ENCODE data around the gene RARG.

RARG gene

DNA sequence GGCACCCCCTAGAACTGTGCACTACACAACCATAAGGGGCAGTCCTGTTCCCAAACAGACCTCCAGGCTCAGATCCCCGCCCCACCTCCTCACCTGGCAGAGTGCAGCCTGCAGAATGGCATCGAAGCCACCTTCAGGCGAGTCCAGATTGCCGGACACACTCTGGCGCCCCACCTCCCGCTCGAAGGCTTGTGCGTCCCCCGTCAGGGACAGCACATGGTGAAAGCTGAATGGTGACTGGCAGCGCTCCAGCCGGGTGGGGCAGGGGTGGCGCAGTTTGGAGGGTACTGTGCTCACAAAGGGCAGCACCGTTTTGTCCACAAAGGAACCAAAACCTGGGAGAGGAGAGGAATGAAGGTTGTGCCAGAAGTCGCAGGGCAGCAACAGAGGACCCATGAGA, 35.5 kb downstream of the RARG start:
- H3K36me3 ChIP-seq (ENCODE audit: control insufficient read depth, insufficient read depth, low read length): no peaks in the 10 kb centered on the region
- H3K4me3 ChIP-seq (ENCODE audit: extremely low read depth, insufficient read depth, low read length, poor library complexity, severe bottlenecking): no peak overlapping the region
- 93 to 97% methylated on average over 12 to 14 of the region's 14 CpGs for WGBS, 2 experiments (ENCODE audit: insufficient coverage in 2 of 2)
- H3K4me1 ChIP-seq (ENCODE audit: control insufficient read depth, insufficient read depth, low read length, poor library complexity, severe bottlenecking): no peaks in the 10 kb centered on the region
- H3K9me3 ChIP-seq (ENCODE audit: control insufficient read depth, low read length): no peaks in the 10 kb centered on the region
- no peak overlapping the region for H3K27ac ChIP-seq (ENCODE audit: low read depth, low read length, severe bottlenecking)

DNA sequence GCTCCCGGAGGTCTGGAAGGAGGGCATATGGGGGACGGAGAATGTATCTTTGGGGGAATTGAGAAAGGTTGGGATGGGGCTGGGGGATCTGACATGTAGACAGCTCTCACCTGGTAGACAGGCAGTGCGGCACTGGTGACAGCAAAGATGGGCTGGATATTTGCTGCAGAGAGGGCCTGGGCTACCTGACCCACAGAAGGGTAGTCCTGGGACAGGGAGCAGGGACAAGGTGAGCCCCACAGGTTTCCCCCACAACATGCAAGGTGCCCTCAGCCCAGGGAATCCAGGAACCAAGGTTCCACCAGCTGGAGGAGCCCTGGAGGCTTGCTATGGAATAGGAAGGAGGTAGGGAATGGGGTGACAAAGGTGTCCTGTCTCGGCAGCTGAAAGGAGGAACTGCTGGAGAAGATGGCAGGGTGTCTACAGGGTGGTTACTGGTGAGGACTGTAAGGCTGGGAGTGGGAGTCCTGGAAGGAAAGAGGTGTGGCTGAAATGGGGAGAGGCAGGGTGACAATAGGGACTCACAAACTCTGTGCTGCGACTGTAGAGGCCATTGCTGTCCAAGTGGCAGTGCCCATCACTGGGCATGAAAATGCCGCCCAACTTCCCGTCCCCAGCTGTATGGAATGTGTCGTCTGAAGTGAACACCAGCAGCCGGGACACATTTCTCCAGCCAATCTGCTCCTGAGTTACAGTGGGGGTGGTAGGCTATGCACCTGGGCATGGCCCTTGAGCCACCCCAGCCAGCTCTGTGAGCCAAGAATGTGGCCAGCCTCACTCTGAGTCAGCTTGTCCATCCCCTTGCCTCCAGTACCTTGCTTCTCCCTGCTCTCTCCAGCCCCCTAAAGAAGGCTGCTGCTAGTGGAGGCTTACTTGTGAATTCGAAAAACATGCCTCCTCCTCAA, 36.2 kb downstream of the RARG start:
- Histone ChIP-seq H3K4me1 (ENCODE audit: control insufficient read depth, insufficient read depth, low read length, poor library complexity, severe bottlenecking) (no peaks in the 10 kb centered on the region), H3K27ac (ENCODE audit: low read depth, low read length, severe bottlenecking) (no peak overlapping the region), H3K9me3 (ENCODE audit: control insufficient read depth, low read length) (no peaks in the 10 kb centered on the region), H3K36me3 (ENCODE audit: control insufficient read depth, insufficient read depth, low read length) (peaks cover 3% of the 10 kb centered on the region), H3K4me3 (ENCODE audit: extremely low read depth, insufficient read depth, low read length, poor library complexity, severe bottlenecking) (no peak overlapping the region)
- 84 to 93% methylated on average over 9 to 10 of the region's 10 CpGs for WGBS, 2 experiments (ENCODE audit: insufficient coverage in 2 of 2)

DNA sequence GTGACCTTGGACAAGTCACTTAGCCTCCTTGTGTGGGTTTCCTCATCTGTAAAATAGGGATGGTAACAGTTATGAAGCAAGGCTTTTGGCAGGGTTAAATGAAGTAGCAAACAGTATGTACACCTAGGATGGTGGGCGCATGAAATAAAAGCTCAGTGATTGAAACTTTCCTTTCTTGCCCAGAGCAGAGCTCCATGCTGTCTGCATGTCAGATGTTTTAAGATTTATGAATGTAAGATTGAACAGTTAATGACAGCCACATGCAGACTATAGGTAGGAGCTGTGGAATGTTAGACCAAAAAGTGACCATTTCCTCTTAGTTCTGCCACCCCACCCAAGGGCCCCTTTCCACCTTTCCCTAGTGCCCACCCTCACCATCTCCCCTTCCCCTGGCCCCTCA, 37.0 kb downstream of the RARG start:
- Histone ChIP-seq H3K27ac (ENCODE audit: low read depth, low read length, severe bottlenecking) (no peak overlapping the region), H3K9me3 (ENCODE audit: control insufficient read depth, low read length) (no peaks in the 10 kb centered on the region), H3K4me3 (ENCODE audit: extremely low read depth, insufficient read depth, low read length, poor library complexity, severe bottlenecking) (no peak overlapping the region), H3K36me3 (ENCODE audit: control insufficient read depth, insufficient read depth, low read length) (peaks cover 8% of the 10 kb centered on the region), H3K4me1 (ENCODE audit: control insufficient read depth, insufficient read depth, low read length, poor library complexity, severe bottlenecking) (no peaks in the 10 kb centered on the region)
- WGBS, 2 experiments (ENCODE audit: insufficient coverage in 2 of 2): 100% methylated on average over 1 of the region's 1 CpG

DNA sequence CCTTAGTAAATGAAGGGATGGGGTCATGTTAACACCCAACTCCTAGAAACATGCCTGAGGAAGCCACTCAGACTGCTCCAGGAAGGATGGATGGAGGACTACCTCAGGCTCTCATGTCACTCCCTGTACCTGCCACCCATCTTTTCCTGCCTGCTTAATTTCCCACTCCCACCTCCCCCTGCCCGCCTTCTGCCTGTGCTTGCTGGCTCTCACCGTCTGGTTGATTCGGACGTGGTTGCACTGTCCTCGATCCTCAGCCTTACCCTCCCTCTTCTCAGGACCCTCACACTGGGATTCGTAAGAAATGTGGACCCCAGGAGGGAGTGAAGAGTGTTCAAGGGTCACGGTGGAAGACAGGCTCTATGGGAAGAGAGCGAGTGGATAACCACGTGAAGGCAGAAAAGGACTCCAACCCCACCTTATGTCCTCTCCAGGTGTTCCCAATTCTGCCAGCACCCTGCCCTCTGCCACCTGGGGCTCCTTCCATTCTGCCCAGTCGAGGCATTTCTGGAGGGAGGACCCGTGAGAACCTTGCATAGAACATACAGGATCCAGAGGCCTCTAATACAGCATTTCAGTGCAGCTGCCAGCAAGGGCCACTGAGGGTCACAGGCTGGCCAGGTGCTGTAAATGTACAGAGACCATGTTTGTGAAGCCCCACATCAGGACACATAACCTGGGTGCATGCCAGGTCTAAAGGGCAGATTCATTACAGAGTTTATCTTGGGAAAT, 37.9 kb downstream of the RARG start:
- peaks cover 9% of the 10 kb centered on the region for H3K36me3 ChIP-seq (ENCODE audit: control insufficient read depth, insufficient read depth, low read length)
- WGBS, 2 experiments (ENCODE audit: insufficient coverage in 2 of 2): 80 to 82% methylated on average over 8 of the region's 11 CpGs
- no peak overlapping the region for H3K27ac ChIP-seq (ENCODE audit: low read depth, low read length, severe bottlenecking)
- no peaks in the 10 kb centered on the region for H3K4me1 ChIP-seq (ENCODE audit: control insufficient read depth, insufficient read depth, low read length, poor library complexity, severe bottlenecking)
- no peaks in the 10 kb centered on the region for H3K9me3 ChIP-seq (ENCODE audit: control insufficient read depth, low read length)
- no peak overlapping the region for H3K4me3 ChIP-seq (ENCODE audit: extremely low read depth, insufficient read depth, low read length, poor library complexity, severe bottlenecking)

DNA sequence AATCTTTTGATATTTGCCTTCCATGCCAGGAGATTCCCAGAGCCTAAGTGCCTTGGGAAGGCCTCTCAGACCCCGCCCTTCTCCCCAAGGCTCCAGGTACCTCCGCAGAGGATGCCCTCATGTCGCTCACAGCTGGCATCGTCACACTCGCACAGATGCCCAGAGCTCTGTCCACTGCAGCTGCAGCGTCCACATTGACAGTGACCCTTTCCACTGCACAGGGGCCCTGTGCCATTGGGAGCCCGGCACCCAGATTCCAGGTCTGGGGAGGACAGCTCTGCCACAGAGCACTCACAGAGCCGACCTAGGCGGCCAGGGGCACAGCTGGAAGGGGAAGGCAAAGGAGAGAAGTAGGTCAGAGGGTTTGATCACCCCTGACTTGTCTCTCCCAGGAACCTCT, 39.0 kb downstream of the RARG start:
- no peaks in the 10 kb centered on the region for H3K9me3 ChIP-seq (ENCODE audit: control insufficient read depth, low read length)
- no peak overlapping the region for H3K27ac ChIP-seq (ENCODE audit: low read depth, low read length, severe bottlenecking)
- WGBS, 2 experiments (ENCODE audit: insufficient coverage in 2 of 2): 92 to 96% methylated on average over 7 of the region's 9 CpGs

DNA sequence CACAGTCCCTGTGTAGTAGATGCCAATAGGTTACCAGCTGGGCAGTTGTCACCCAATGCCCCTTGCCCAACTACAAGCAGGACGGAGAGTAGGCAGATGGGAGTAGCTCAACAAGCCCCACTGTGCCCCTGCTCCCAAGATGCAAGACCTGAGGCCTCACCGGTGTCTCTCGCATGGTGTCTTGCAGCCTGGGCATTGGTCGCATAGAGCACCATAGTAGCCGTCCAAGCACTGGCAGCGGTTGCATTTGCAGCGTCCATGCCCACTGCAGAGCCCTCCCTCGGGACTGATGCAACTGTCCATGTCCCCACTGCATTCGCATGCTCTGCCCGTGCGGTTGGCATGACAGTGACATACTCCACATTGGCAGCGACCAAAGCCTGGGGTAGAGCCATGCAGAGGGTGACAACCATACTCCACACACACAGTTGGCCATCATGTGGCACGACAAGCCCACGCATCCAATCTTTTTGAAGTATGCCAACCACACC, 39.4 kb downstream of the RARG start:
- Histone ChIP-seq H3K4me3 (ENCODE audit: extremely low read depth, insufficient read depth, low read length, poor library complexity, severe bottlenecking) (no peak overlapping the region), H3K4me1 (ENCODE audit: control insufficient read depth, insufficient read depth, low read length, poor library complexity, severe bottlenecking) (no peaks in the 10 kb centered on the region), H3K9me3 (ENCODE audit: control insufficient read depth, low read length) (no peaks in the 10 kb centered on the region), H3K27ac (ENCODE audit: low read depth, low read length, severe bottlenecking) (no peak overlapping the region), H3K36me3 (ENCODE audit: control insufficient read depth, insufficient read depth, low read length) (peaks cover 23% of the 10 kb centered on the region)
- WGBS, 2 experiments (ENCODE audit: insufficient coverage in 2 of 2): 96% methylated on average over 14 of the region's 14 CpGs

More for the DNA sequence above, 39.0 kb downstream of the RARG start:
- Histone ChIP-seq H3K4me3 (ENCODE audit: extremely low read depth, insufficient read depth, low read length, poor library complexity, severe bottlenecking) (no peak overlapping the region), H3K36me3 (ENCODE audit: control insufficient read depth, insufficient read depth, low read length) (peaks cover 18% of the 10 kb centered on the region), H3K4me1 (ENCODE audit: control insufficient read depth, insufficient read depth, low read length, poor library complexity, severe bottlenecking) (no peaks in the 10 kb centered on the region)

DNA sequence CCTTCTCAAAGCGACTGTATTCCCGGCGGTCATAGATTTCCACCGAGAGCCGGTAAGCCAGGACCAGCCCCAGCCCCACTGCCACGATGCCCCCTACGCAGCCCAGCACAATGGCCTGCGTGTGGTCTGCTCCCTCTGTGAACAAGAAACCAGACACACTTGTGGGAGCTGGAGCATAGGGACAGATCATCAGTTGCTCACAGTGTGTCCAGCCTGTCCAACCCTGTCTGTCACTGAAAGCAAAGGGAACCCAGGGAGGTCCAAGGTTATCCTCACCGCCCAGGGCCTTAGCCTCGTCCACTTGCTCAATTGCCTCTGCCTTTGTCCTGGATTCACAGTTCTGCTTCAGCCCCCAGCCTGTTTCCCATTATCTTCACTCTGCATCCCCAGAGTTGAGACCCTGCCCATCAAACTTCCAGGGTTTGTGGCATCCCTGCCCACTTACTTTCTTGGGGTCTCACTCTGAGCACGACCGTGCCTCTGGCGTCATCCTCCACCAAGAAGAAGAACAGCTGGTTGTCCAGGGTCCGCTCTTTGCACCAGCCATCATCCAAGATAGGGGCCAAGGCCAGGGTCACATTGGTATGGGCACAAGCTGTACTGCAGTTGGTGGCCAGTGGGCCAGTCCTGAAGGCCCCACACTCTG, 40.0 kb downstream of the RARG start:
- 97% methylated on average over 14 of the region's 14 CpGs for WGBS, 2 experiments (ENCODE audit: insufficient coverage in 2 of 2)
- Histone ChIP-seq H3K27ac (ENCODE audit: low read depth, low read length, severe bottlenecking) (no peak overlapping the region), H3K36me3 (ENCODE audit: control insufficient read depth, insufficient read depth, low read length) (peaks cover 29% of the 10 kb centered on the region), H3K9me3 (ENCODE audit: control insufficient read depth, low read length) (no peaks in the 10 kb centered on the region), H3K4me1 (ENCODE audit: control insufficient read depth, insufficient read depth, low read length, poor library complexity, severe bottlenecking) (no peaks in the 10 kb centered on the region), H3K4me3 (ENCODE audit: extremely low read depth, insufficient read depth, low read length, poor library complexity, severe bottlenecking) (no peak overlapping the region)

DNA sequence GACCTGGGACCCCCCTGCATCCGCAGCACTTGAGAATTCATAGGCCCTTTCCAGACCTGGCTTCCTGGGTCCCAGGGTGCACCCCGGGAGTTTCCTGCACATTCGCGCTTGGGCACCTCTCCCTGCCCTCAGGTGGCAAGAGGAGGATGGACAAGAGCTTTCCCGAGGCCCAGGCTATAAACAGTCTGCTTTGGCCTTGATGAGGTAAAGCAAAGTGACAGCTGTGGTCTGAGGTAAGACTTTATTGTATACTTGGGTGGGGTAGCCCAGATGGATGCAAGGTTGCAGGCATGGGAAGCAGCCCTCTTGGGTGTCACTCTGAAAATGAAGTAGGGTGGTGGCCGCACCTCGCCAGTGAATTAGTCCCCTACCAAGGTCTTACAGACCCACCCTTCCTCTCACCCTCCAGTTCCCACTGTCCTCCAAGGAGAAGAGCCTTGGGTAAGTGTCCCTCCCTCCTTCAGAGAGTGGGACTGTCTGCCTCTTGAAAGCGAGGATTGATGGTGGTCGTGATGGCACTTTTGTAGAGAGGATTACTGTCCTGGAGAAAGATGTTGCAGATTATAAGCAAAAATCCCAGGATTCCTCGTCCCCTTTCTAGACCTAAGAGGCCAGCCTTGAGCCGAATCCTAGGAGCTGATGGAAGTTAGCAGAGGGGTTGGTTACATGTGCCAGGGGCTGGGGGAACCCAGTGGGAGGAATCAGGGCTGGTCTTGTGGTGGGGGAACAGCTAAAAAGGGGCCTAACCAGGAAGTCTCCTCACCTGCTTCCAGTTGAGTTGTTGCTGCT, 40.7 kb downstream of the RARG start:
- WGBS, 2 experiments (ENCODE audit: insufficient coverage in 2 of 2): 94 to 99% methylated on average over 8 to 9 of the region's 11 CpGs
- Histone ChIP-seq H3K27ac (ENCODE audit: low read depth, low read length, severe bottlenecking) (no peak overlapping the region), H3K9me3 (ENCODE audit: control insufficient read depth, low read length) (no peaks in the 10 kb centered on the region), H3K4me1 (ENCODE audit: control insufficient read depth, insufficient read depth, low read length, poor library complexity, severe bottlenecking) (no peaks in the 10 kb centered on the region), H3K4me3 (ENCODE audit: extremely low read depth, insufficient read depth, low read length, poor library complexity, severe bottlenecking) (no peak overlapping the region), H3K36me3 (ENCODE audit: control insufficient read depth, insufficient read depth, low read length) (peaks cover 36% of the 10 kb centered on the region)

DNA sequence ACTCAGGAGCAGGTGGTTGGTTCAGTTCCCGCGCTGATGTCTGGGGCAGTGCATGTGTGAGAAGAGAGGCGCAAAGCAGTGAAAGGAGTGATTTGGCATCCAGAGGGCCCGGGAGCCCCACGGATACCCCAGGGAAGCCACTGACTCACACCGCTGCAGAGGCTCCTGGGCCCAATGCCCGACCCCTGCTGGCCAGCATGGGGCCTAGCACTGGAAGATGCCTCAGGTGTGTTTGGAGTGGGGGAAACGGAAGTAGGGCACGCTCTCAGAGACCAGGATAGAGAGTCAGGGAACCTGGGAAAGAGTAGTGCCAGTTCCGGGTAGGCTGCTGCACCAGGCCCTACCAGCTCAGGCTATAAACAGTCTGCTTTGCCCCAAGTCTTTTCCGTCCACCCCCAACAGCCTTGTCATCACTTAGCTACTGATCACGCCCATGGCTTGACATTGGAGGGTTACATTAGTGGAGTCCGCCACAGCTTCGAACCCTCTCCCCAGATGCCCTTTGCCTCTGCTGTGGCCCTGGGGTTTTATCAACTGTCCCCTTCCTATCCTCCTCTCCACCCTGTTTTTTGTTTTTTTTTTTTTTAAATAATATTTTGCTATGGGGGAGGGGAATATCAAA, 41.8 kb downstream of the RARG start:
- WGBS, 2 experiments (ENCODE audit: insufficient coverage in 2 of 2): 36 to 55% methylated on average over 11 to 13 of the region's 14 CpGs
- H3K4me3 ChIP-seq (ENCODE audit: extremely low read depth, insufficient read depth, low read length, poor library complexity, severe bottlenecking): no peak overlapping the region
- no peak overlapping the region for H3K27ac ChIP-seq (ENCODE audit: low read depth, low read length, severe bottlenecking)
- H3K9me3 ChIP-seq (ENCODE audit: control insufficient read depth, low read length): no peaks in the 10 kb centered on the region
- H3K36me3 ChIP-seq (ENCODE audit: control insufficient read depth, insufficient read depth, low read length): peaks cover 47% of the 10 kb centered on the region
- H3K4me1 ChIP-seq (ENCODE audit: control insufficient read depth, insufficient read depth, low read length, poor library complexity, severe bottlenecking): no peaks in the 10 kb centered on the region

Measured in mesodermal cell (in vitro differentiated cells).